Panc1 (cell line): ENCODE measurements around the gene IGF1R.

Source experiments
- CTCF ChIP-seq: fragments of 450-650 bp; IDR thresholded peaks from 2 replicates; pipeline ENCODE4 v1.5.1; 2017; ENCODE audit warnings: mild to moderate bottlenecking
- TF ChIP-seq, protein P1 (sequence below), 2 experiments: IDR thresholded peaks; 2 replicates each; pipeline ENCODE4 v1.6.1; 2011 to 2012; ENCODE audit warnings: low read depth in 2 of 2, control low read depth in 1 of 2, low read length in 1 of 2, mild to moderate bottlenecking in 1 of 2, moderate library complexity in 1 of 2; ENCODE audit not compliant: insufficient read depth in 1 of 2

GRCh38 chr15:98779463-98780071, 131.2 kb downstream of the IGF1R start:
- TF ChIP-seq CTCF = peak; percentile 97
- TF ChIP-seq, protein P1, sequence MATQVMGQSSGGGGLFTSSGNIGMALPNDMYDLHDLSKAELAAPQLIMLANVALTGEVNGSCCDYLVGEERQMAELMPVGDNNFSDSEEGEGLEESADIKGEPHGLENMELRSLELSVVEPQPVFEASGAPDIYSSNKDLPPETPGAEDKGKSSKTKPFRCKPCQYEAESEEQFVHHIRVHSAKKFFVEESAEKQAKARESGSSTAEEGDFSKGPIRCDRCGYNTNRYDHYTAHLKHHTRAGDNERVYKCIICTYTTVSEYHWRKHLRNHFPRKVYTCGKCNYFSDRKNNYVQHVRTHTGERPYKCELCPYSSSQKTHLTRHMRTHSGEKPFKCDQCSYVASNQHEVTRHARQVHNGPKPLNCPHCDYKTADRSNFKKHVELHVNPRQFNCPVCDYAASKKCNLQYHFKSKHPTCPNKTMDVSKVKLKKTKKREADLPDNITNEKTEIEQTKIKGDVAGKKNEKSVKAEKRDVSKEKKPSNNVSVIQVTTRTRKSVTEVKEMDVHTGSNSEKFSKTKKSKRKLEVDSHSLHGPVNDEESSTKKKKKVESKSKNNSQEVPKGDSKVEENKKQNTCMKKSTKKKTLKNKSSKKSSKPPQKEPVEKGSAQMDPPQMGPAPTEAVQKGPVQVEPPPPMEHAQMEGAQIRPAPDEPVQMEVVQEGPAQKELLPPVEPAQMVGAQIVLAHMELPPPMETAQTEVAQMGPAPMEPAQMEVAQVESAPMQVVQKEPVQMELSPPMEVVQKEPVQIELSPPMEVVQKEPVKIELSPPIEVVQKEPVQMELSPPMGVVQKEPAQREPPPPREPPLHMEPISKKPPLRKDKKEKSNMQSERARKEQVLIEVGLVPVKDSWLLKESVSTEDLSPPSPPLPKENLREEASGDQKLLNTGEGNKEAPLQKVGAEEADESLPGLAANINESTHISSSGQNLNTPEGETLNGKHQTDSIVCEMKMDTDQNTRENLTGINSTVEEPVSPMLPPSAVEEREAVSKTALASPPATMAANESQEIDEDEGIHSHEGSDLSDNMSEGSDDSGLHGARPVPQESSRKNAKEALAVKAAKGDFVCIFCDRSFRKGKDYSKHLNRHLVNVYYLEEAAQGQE (IDR thresholded peaks at IDR 0.05; ENCODE audit: insufficient read depth in 1 of 2, low read depth in 2 of 2, low read length in 1 of 2) = no peak
